Renal pelvis (tissue), 4 donors: ENCODE data around the gene LOXL1. TPM values are rescaled to one million over a fixed set of nuclear protein-coding genes. Genes with fewer than 3 reads are reported as not detected.
"Not testable (repeated sequence)": the region's sequence is repeated elsewhere in the genome, so short reads cannot be mapped to it uniquely, and the experiment has no call there.

Experiments used
- DNase-seq: peaks from one replicate; pipeline ENCODE4 v3.0.0-alpha.2; 2013
- polyA plus RNA-seq, 3 donors: library from polyadenylated mRNA; unstranded; fragments of 120-200 nt; gene quantifications; one replicate each; pipeline ENCODE4 v1.2.1, GENCODE V29; 2013; ENCODE audit not compliant: insufficient read length in 3 of 3

The LOXL1 gene
- polyA plus RNA-seq, 3 donors = 68.0 to 92.2 (median 73.6) TPM

GRCh38 chr15:73950831-73951561, 24.7 kb downstream of the LOXL1 start:
- peak; percentile 91 for DNase-seq

- DNase-seq = no peak
These were observed 25.3 kb downstream of the LOXL1 start for GRCh38 chr15:73951601-73952000.

- DNase-seq = no peak
These were observed 26.1 kb downstream of the LOXL1 start for GRCh38 chr15:73952171-73952912.

GRCh38 chr15:73952913-73953750, 26.9 kb downstream of the LOXL1 start:
- no peak for DNase-seq

GRCh38 chr15:73954188-73955145, 28.2 kb downstream of the LOXL1 start:
- DNase-seq = no peak

GRCh38 chr15:73955326-73955725, 29.1 kb downstream of the LOXL1 start:
- no peak for DNase-seq

- no peak for DNase-seq
These were observed 29.8 kb downstream of the LOXL1 start for GRCh38 chr15:73955861-73956742.

- no peak for DNase-seq
These were observed 30.5 kb downstream of the LOXL1 start for GRCh38 chr15:73956743-73957135.

GRCh38 chr15:73957276-73957675, 31.0 kb downstream of the LOXL1 start:
- DNase-seq = no peak

GRCh38 chr15:73957785-73958184, 31.5 kb downstream of the LOXL1 start:
- no peak for DNase-seq

- no peak for DNase-seq
These were observed 32.8 kb downstream of the LOXL1 start for GRCh38 chr15:73959012-73959581.

- DNase-seq = no peak
These were observed 33.5 kb downstream of the LOXL1 start for GRCh38 chr15:73959801-73960200.

- DNase-seq = not testable (repeated sequence)
These were observed 34.3 kb downstream of the LOXL1 start for GRCh38 chr15:73960472-73961070.

- DNase-seq = no peak
These were observed 36.2 kb downstream of the LOXL1 start for GRCh38 chr15:73962433-73962832.

- peak; percentile 77 for DNase-seq
These were observed 38.5 kb downstream of the LOXL1 start for GRCh38 chr15:73964736-73965093.

GRCh38 chr15:73965094-73965757, 39.0 kb downstream of the LOXL1 start:
- no peak for DNase-seq

GRCh38 chr15:73965758-73966113, 39.5 kb downstream of the LOXL1 start:
- DNase-seq = no peak

GRCh38 chr15:73968461-73968860, 42.2 kb downstream of the LOXL1 start:
- DNase-seq = no peak

- no peak for DNase-seq
These were observed 43.0 kb downstream of the LOXL1 start for GRCh38 chr15:73969151-73969759.
